Neural cell (in vitro differentiated cells): ENCODE results near the gene CHRNA9. TPM values are rescaled to one million over a fixed set of nuclear protein-coding genes. Genes with fewer than 3 reads are reported as not detected.

ENCODE experiments used
- H2AFZ ChIP-seq: fragments of 200-600, 300-800 bp; sonication (generic), shearing (Covaris generic); 2 replicates; pipeline ENCODE4 v1.6.0; 2014; ENCODE audit warnings: low read depth, mild to moderate bottlenecking, antibody characterized with exemption, low read length, moderate library complexity
- H3F3A ChIP-seq: fragments of 200-600 bp; shearing (Covaris generic); 2 replicates; pipeline ENCODE4 v1.6.1; 2016; ENCODE audit warnings: mild to moderate bottlenecking, moderate library complexity, mixed read lengths, antibody characterized with exemption, low read length; ENCODE audit not compliant: insufficient read depth, poor library complexity, severe bottlenecking
- H3K27ac ChIP-seq: fragments of 200-600, 300-800 bp; sonication (generic), shearing (Covaris generic); 2 replicates; pipeline ENCODE4 v1.5.1; 2014; ENCODE audit warnings: mild to moderate bottlenecking, low read length, moderate library complexity
- H3K27me3 ChIP-seq: fragments of 300-800, 200-600 bp; sonication (generic), shearing (Covaris generic); 2 replicates; pipeline ENCODE4 v1.6.0; 2014; ENCODE audit warnings: mild to moderate bottlenecking, low read depth, low read length, moderate library complexity; ENCODE audit not compliant: insufficient read depth
- H3K36me3 ChIP-seq: fragments of 300-800, 200-600 bp; sonication (generic), shearing (Covaris generic); 2 replicates; pipeline ENCODE4 v1.5.1; 2014; ENCODE audit warnings: mild to moderate bottlenecking, antibody characterized with exemption, low read length, moderate library complexity; ENCODE audit not compliant: insufficient read depth
- H3K4me2 ChIP-seq: fragments of 300-800, 200-600 bp; sonication (generic), shearing (Covaris generic); 2 replicates; pipeline ENCODE4 v1.6.0; 2014; ENCODE audit warnings: mild to moderate bottlenecking, low read length
- H3K4me3 ChIP-seq: fragments of 300-800, 200-600 bp; sonication (generic), shearing (Covaris generic); 2 replicates; pipeline ENCODE4 v1.5.1; 2014; ENCODE audit warnings: mild to moderate bottlenecking, low read length, moderate library complexity
- H3K79me2 ChIP-seq: fragments of 200-600 bp; shearing (Covaris generic); replicated peaks from 2 replicates; pipeline ENCODE4 v1.6.0; 2014; ENCODE audit warnings: mild to moderate bottlenecking, low read length, moderate library complexity; ENCODE audit not compliant: insufficient read depth
- H3K9ac ChIP-seq: fragments of 300-800, 200-600 bp; sonication (generic), shearing (Covaris generic); 2 replicates; pipeline ENCODE4 v1.6.1; 2016; ENCODE audit warnings: mild to moderate bottlenecking, low read length, mixed read lengths
- H3K9me2 ChIP-seq: fragments of 200-600 bp; shearing (Covaris generic); 2 replicates; pipeline ENCODE4 v1.6.1; 2016; ENCODE audit warnings: mild to moderate bottlenecking, low read length, mixed read lengths; ENCODE audit not compliant: insufficient read depth
- H3K9me3 ChIP-seq: fragments of 200-600, 300-800 bp; sonication (generic), shearing (Covaris generic); 2 replicates; pipeline ENCODE4 v1.6.1; 2016; ENCODE audit warnings: mild to moderate bottlenecking, mixed run types, low read length, moderate library complexity, mixed read lengths
- H4K20me1 ChIP-seq: fragments of 200-600 bp; shearing (Covaris generic); 2 replicates; pipeline ENCODE4 v1.6.1; 2016; ENCODE audit warnings: mild to moderate bottlenecking, mixed run types; ENCODE audit not compliant: insufficient read depth
- CTCF ChIP-seq: fragments of 450-650 bp; IDR thresholded peaks from 2 replicates; pipeline ENCODE4 v1.5.1; 2014; ENCODE audit warnings: antibody characterized with exemption, mild to moderate bottlenecking, moderate library complexity; ENCODE audit not compliant: poor library complexity, severe bottlenecking
- EZH2 ChIP-seq: fragments of 200-600, 300-800 bp; shearing (Covaris generic), sonication (generic); IDR thresholded peaks from 2 replicates; pipeline ENCODE4 v1.6.1; 2014; ENCODE audit warnings: antibody characterized with exemption, low read length, borderline replicate concordance, mild to moderate bottlenecking; ENCODE audit not compliant: insufficient read depth, poor library complexity, severe bottlenecking
- MXI1 ChIP-seq: fragments of 450-650 bp; conservative IDR thresholded peaks from 2 replicates; pipeline ENCODE4 v1.6.1; 2014; ENCODE audit warnings: antibody characterized with exemption, mild to moderate bottlenecking; ENCODE audit not compliant: poor library complexity, severe bottlenecking
- POLR2AphosphoS5 ChIP-seq: IDR thresholded peaks from 2 replicates; pipeline ENCODE4 v1.6.1; 2012
- RAD21 ChIP-seq: fragments of 450-650 bp; conservative IDR thresholded peaks from 2 replicates; pipeline ENCODE4 v1.6.1; 2014; ENCODE audit warnings: antibody characterized with exemption, mild to moderate bottlenecking, moderate library complexity
- REST ChIP-seq: IDR thresholded peaks from 2 replicates; pipeline ENCODE4 v1.6.1; 2012; ENCODE audit warnings: borderline replicate concordance
- SMC3 ChIP-seq: fragments of 450-650 bp; conservative IDR thresholded peaks from 2 replicates; pipeline ENCODE4 v1.6.1; 2014; ENCODE audit warnings: antibody characterized with exemption, mild to moderate bottlenecking, moderate library complexity; ENCODE audit not compliant: poor library complexity
- TAF1 ChIP-seq: IDR thresholded peaks from 2 replicates; pipeline ENCODE4 v1.6.1; 2012; ENCODE audit warnings: low read depth
- polyA plus RNA-seq: library from polyadenylated mRNA; depleted of rRNA; stranded (reverse); fragments of >200 nt; gene quantifications from 2 replicates; pipeline ENCODE4 v1.2.3, GENCODE V29; 2014

CHRNA9 gene
- polyA plus RNA-seq, 1 donor from 2014 or later: 0.10 TPM

GRCh38 chr4:40295572-40295971 is 39.6 kb upstream of the CHRNA9 start:
- Histone ChIP-seq H3K27me3 (no peaks in the 10 kb centered on the region), H3K4me2 (no peak overlapping the region), H3K27ac (no peak overlapping the region), H3K9ac (no peak overlapping the region), H3K36me3 (no peaks in the 10 kb centered on the region), H3K79me2 (no peaks in the 10 kb centered on the region), H3F3A (no peaks in the 10 kb centered on the region), H3K9me2 (no peaks in the 10 kb centered on the region), H3K4me3 (no peak overlapping the region), H2AFZ (no peak overlapping the region), H4K20me1 (no peaks in the 10 kb centered on the region), H3K9me3 (no peaks in the 10 kb centered on the region)
- no peak for TF ChIP-seq CTCF

- H3K9ac ChIP-seq: no peak overlapping the region
Measured at GRCh38 chr4:40299126-40299525, 36.0 kb upstream of the CHRNA9 start.

GRCh38 chr4:40299811-40300292 is 35.3 kb upstream of the CHRNA9 start:
- Histone ChIP-seq H3K9ac (no peak overlapping the region), H3K4me3 (no peak overlapping the region), H3F3A (no peaks in the 10 kb centered on the region), H3K36me3 (no peaks in the 10 kb centered on the region), H3K9me2 (no peaks in the 10 kb centered on the region), H3K27me3 (no peaks in the 10 kb centered on the region), H3K9me3 (no peaks in the 10 kb centered on the region), H3K4me2 (no peak overlapping the region), H4K20me1 (no peaks in the 10 kb centered on the region), H3K79me2 (no peaks in the 10 kb centered on the region), H2AFZ (no peak overlapping the region), H3K27ac (no peak overlapping the region)
- TF ChIP-seq CTCF (no peak), RAD21 (no peak), SMC3 (no peak), REST (no peak), TAF1 (no peak), EZH2 (no peak), MXI1 (no peak), POLR2AphosphoS5 (no peak)

More at GRCh38 chr4:40299126-40299525, 36.0 kb upstream of the CHRNA9 start:
- no peaks in the 10 kb centered on the region for H3F3A ChIP-seq
- no peaks in the 10 kb centered on the region for H3K9me2 ChIP-seq
- no peaks in the 10 kb centered on the region for H4K20me1 ChIP-seq
- no peak overlapping the region for H3K4me3 ChIP-seq
- H3K4me2 ChIP-seq: no peak overlapping the region
- H3K9me3 ChIP-seq: no peaks in the 10 kb centered on the region
- H3K36me3 ChIP-seq: no peaks in the 10 kb centered on the region
- H3K79me2 ChIP-seq: no peaks in the 10 kb centered on the region
- TF ChIP-seq RAD21: no peak
- no peaks in the 10 kb centered on the region for H3K27me3 ChIP-seq
- H2AFZ ChIP-seq: no peak overlapping the region
- no peak overlapping the region for H3K27ac ChIP-seq
